NCI-H1417 (cell line): ENCODE measurements around the gene FAIM.
"Not testable (repeated sequence)": the region's sequence is repeated elsewhere in the genome, so short reads cannot be mapped to it uniquely, and the experiment has no call there.

Experiments
- DNase-seq, 3 experiments: peaks; one replicate each; lab custom pipeline; 2025; lab: John Stamatoyannopoulos, UW

FAIM gene, protein sequence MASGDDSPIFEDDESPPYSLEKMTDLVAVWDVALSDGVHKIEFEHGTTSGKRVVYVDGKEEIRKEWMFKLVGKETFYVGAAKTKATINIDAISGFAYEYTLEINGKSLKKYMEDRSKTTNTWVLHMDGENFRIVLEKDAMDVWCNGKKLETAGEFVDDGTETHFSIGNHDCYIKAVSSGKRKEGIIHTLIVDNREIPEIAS

DNA sequence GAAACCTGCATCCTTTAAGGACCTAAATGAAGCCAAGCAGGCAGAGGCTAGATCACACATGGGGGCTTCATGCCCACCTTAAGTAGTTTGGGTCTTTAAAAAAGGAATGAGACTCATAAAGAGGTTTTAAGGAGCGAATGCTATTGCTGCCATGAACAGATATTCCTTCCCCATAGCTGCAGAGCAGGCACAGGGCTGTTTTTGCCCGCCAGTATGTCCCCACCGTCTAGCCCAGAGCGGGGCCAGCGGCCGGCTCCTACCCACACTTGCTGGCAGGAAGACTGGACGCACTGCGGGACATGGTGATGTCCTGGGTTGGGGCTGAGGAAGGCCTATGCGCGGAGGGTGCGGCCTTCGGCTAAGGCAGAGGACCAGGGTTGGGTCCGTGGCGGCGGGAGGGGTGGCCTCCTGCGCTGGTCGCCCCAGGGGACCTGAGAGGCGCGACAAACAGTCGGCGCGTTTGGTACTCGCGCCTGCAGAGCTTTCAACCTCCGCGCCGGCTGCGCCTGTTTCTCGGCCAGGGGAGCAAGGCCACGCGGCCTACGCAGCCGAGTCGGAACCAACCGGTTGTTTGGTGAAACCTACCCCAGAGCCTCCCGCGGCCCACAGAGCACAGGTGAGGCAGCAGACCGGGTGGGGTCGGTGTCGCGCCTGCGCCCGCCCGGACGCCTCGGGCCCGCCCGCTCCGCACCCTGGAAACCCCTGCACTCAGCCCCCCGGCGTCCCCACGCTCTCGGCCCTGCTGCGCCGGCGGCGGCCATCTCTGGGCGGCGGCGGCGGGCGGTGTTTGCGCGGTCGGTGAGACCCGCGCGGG lies at the start of gene FAIM:
Gene FAIM, plus strand, starts transcription at position 450 of the 814 bp plus-strand sequence. CDS start 10,956 bp downstream, outside the sequence.
- peak; percentile 62 to 97 (median 90) for DNase-seq

DNA sequence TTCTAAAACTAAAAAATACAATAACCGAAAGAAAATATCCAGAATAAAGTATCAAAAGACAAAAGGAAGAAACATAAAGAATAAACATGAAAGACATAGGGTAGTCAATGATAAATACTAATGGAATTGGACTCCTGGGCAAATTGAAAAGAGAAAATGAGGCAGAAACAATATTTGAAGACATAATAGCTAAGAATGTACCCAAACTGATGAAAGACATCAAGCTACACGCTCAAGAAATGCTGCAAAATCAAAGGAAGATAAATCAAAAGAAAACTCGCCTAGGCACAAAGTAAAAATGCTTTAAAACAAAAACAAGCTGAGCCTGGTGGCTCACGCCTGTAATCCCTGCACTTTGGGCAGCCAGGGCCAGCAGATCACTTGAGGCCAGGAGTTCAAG lies 49.4 kb upstream of the FAIM start:
- DNase-seq, result no peak

- DNase-seq, result no peak
Measured at GRCh38 chr3:138560501-138560900, 48.1 kb upstream of the FAIM start.

DNA sequence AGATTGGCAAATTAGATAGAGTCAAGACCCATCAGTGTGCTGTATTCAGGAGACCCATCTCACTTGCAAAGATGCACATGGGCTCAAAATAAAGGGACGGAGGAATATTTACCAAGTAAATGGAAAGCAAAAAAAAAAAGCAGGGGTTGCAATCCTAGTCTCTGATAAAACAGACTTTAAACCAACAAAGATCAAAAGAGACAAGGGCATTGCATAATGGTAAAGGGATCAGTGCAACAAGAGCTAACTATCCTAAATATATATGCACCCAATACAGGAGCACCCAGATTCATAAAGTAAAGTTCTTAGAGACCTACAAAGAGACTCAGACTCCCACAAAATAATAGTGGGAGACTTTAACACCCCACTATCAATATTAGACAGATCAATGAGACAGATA lies 45.7 kb upstream of the FAIM start:
- not testable (repeated sequence) for DNase-seq

GRCh38 chr3:138566293-138566692 lies 42.3 kb upstream of the FAIM start:
- not testable (repeated sequence) for DNase-seq

- DNase-seq, result peak in 1 of 3 experiments; percentile 6
Measured at GRCh38 chr3:138567403-138567802, 41.2 kb upstream of the FAIM start.

DNA sequence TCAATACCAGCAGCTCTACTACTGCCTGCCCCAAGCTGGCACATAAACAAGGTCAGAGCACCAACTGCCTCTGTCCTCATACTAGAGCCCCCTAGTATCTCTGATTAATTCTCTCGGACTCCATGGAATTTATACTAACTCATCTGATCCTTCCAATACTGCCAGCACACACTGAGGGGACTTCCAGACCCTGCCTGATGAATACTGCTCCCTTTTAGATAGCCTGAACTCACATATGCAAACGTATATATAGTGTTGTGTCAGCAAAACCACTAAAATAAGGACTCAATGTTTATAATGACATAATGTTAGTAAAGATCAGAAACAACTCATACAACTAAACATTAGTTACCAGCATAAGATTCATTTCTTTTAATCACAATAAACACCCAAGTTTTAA lies 39.5 kb upstream of the FAIM start:
- no peak for DNase-seq

DNA sequence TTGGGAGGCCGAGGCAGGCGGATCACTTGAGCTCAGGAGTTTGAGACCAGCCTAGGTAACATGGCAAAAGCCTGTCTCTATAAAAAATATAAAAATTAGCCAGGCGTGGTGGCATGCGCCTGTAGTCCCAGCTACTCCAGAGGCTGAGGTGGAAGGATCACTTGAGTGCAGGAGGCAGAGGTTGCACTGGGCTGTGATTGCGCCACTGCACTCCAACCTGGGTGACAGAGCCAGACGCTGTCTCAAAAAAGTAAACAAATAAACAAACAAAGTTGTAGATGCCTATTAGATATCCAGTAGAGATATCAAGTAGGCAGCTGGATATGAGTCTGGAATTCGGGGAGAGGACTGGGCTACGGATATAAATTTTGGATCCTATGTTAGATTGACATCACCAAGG lies 38.9 kb upstream of the FAIM start:
- DNase-seq, result not testable (repeated sequence)

DNA sequence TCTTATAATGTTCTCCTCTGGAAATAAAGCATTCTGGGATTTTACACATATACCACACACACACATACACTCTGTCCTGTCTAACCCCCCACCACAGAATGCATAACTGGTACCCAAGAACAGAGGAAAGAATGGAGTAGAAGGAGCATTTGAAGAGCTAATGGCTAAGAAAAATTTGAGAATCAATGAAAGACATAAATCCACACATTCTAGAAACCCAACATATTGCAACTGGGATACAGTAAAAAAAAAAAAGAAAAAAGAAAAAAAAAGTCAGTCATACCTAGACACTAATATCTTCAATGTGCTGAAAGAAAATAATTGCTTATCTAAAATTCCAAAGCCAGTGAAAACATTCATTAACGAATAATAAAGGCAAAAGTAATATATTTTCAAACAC lies 35.4 kb upstream of the FAIM start:
- DNase-seq, result no peak

GRCh38 chr3:138578141-138578540 lies 30.4 kb upstream of the FAIM start:
- no peak for DNase-seq

DNA sequence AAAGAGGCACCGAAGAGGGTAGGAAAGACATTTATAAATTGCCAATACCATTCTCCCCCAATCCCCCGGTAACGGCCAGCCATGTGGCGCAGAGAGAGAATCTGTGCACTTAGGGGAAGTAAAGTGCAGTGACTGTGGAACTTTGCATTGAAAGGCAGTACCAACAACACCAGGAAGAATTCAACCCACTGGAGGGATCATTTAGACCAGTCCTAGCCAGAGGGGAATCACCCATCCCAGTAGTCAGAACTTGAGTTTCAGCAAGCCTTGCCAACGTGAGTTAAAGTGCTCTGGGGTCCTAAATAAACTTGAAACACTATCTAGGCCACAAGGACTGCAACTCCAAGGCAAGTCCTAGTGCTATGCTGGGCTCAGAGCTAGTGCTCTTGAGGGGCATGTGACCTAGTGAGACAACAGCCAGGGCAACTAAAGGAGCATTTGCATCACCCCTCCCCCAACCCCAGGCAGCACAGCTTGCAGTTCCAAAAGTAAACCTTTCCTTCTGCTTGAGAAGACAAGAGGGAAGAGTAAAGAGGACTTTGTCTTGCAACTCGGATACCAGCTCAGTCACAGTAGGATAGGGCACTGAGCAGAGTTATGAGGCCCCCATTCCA lies 29.5 kb upstream of the FAIM start:
- no peak for DNase-seq

DNA sequence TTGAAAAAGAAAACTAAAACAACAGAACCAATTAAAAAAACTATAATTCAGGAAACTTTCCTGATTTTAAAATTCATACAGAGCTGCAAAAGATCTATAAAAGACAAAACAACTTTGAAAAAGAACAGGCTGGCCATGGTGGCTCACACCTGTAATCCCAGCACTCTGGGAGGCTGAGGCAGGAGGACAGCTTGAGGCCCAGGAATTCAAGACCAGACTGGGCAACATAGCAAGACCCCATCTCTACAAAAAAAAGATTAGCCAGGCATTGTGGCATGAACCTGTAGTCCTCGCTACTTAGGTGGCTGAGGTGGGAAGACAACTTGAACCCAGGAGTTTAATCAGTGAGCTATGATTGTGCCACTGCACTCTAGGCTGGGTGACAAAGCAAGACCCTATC lies 21.2 kb upstream of the FAIM start:
- no peak for DNase-seq

DNA sequence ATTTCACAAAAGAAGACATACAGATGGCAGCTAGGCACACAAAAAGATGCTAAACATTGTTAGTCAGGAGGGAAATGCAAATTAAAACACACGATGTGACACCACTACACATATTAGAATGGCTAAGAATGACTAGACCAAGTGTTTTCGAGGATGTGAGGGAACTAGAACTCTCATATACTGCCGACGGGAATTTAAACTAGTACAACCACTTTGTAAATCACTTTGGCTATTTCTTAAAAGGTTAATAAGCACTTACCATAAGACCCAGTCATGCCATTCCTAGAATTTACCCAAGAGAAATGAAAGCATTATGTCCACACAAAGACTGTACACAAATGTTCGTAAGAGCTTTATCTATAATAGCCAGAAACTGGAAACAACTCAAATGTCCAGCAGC lies 20.1 kb upstream of the FAIM start:
- no peak for DNase-seq

DNA sequence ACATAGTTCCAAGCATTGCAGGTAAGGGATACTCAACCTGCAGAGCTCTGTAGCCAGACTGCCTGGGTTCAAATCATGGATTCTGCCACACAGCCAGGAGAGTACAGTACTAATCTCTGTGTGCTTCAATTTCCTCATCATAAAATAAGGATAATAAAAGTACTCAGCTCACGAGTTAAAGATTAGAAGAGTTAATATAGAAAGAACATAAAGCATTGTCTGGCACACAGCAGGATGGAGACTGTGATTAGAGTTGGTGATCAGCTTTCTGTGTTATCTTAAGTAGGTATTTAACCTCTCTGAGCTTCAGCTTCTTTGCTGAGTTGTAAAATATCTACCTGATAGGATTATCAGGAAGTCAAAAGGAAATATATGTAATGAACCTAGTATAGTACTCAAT lies 17.2 kb upstream of the FAIM start:
- DNase-seq, result no peak

DNA sequence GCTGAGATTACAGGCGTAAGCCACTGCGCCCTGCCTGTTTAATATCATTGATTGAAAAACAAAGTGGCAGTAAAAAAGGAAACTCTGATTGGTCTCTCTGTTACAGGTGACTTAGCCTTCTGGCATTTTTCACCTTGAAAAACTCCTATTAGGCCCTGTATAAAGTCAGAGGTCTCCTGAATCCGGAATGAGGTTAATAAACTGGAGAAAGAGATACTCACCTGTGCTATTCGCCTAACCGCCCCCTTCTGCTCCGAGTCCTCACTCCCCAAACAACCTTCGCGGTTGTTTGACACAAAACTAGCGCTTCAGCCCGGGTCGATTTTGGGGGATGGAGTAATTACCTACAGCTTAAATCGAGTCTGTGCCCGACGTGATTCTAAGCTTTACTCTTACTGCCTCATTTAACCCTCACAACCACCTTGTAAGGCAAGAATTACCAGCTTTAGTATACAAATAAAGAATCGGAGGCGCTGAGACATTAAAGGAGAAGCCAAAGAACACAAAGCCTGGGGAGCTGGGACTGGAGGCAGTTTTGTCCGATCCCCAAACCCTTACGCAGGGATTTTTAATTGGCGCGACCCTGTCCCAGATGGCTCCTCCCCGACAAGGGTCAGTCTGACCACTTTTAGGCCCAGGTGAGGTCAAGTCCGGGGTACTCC lies 15.0 kb upstream of the FAIM start:
- no peak for DNase-seq

DNA sequence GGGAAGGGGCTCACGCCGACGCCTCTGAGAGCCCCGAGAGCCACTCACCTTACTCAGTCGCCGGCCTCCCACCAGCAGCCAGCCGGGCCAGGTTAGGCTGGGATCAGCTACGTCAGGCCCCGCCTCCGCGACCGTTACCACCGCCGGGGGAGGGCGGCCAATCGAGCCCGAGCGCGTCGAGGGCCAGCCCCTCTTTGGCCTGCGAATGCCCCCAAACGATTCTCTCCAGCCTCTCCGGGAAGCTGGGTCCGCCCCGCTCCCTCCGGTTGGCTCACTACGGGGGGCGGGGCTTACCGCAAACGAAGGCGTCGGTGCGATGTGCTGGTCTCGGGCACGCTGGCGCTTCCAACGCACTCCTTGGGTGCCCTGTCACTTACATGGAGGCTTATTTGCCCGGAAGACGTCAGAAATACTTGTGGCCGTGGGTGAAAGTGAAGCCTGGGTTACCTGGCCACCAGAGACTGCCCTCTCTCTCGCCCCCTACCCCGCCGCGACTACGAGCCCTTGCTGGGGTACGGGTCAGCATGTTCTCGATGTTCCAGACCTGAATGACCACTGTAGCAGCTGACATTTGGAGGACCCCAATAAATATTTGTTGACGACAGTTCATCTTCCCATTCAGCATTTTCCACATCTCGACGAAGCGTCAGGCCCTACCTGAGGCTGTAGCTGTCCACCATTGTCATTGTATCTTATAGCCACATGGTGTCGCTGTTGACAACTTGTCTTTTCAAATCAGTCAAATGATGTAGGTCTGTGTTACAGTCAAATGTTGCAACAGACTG lies 14.2 kb upstream of the FAIM start, which contains the start of gene CEP70:
Gene CEP70, minus strand, starts transcription at position 111 of the 785 bp plus-strand sequence. CDS start 21,333 bp downstream, outside the sequence.
- DNase-seq, result no peak

GRCh38 chr3:138594935-138595610 lies 13.5 kb upstream of the FAIM start:
- no peak for DNase-seq

DNA sequence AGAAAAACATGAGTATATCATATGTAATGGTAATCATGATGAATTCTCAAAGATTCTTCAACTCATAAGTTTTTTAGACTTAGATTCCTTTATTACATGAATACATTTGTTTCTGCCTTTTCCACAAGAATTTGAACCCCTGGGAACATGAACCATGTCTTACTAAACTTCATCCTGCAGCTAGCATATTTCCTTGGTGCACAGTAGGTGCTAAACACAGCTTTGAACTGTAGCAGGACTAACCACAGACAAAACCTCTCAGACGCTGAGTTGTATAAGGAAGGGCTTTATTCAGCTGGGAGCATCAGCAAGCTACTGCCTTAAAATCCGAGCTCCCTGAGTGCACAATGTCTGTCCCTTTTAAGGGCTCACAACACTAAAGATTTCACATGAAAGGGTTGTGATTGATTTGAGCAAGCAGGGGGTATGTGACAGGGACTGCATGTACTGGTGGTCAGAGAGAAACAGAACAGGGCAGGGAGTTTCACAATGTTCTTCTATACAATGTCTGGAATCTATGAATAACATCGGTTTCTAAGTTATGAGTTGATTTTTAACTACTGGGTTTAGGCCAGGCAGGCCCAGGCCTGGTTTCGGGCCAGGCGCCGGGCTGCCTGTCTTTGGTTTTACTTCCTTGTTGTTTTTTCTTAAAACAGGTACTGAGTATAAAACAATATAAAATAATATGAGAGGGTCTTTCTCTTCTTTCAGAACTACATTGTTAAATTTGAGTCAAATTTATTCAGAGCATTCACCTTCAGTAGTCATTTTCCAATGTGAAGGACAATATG lies 11.2 kb upstream of the FAIM start:
- DNase-seq, result not testable (repeated sequence)

DNA sequence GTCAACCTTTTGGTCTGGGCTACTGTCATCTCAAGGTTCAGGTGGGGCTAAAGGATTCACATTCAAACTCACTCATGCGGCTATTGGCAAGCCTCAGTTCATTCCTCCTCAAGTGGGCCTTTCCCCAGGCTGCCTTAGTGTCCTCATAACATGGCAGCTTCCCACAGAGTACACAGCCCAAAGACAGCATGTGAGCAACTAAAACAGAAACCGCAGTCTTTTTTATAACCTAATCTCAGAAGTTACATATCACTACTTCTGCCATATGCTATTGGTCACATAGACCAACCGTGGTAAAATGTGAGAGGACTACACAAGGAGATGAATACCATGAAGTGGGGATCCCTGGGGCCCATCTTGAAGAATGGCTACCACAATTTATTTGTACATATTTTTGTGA lies 10.0 kb upstream of the FAIM start:
- DNase-seq, result no peak

DNA sequence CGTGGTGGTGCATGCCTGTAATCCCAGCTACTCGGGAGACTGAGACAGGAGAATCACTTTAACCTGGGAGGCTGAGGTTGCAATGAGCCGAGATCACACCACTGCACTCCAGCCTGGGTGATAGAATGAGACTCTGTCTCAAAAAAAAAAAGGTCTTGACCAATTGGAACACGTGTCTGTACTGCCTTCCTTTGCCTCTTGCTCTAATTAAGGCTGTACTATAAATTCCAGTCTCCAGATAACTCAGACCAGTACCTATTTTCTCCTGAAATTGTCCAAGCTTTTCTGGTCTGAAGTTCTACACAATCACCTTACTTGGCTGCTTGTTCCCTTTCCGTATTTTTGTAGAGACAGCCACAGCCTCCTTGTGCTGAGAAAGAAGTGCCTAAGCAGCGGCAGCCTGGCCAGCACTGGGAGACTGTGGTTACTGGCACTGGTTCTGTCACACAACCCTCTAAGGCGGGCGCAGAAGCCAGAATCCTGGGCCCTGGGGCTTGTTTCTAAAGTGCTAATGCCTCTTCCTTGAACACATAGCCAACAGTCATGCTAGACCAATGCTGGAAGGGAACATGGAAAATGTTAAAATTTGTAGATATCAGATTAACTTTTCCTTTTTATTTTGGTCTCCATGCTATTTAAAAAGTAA lies 8.3 kb upstream of the FAIM start:
- no peak for DNase-seq
